GM23248 (cell line): Measurements from ENCODE around the gene PDK1. TPM values are rescaled to one million over a fixed set of nuclear protein-coding genes. Genes with fewer than 3 reads are reported as not detected.
A peak's percentile ranks its signal among the peaks of the same experiment; 100 is the strongest.
"Not testable (repeated sequence)": the region's sequence is repeated elsewhere in the genome, so short reads cannot be mapped to it uniquely, and the experiment has no call there.

Experiments
- DNase-seq: peaks from one replicate; pipeline ENCODE4 v3.0.0-alpha.2; 2015
- H2AFZ ChIP-seq: fragments of 200-600 bp; sonication (generic); 2 replicates; pipeline ENCODE4 v1.6.1; 2016; ENCODE audit warnings: antibody characterized with exemption
- H3F3A ChIP-seq: fragments of 200-600 bp; sonication (generic); 2 replicates; pipeline ENCODE4 v1.6.1; 2016; ENCODE audit warnings: mild to moderate bottlenecking, antibody characterized with exemption, mixed run types; ENCODE audit not compliant: insufficient read depth
- H3K27ac ChIP-seq: fragments of 200-600 bp; sonication (generic); 2 replicates; pipeline ENCODE4 v1.5.1; 2016; ENCODE audit warnings: mild to moderate bottlenecking
- H3K27me3 ChIP-seq: fragments of 200-600 bp; sonication (generic); replicated peaks from 2 replicates; pipeline ENCODE4 v1.6.1; 2016; ENCODE audit warnings: mild to moderate bottlenecking; ENCODE audit not compliant: insufficient read depth
- H3K36me3 ChIP-seq: fragments of 200-600 bp; sonication (generic); 2 replicates; pipeline ENCODE4 v1.6.1; 2016; ENCODE audit warnings: low read depth, mild to moderate bottlenecking
- H3K4me1 ChIP-seq: fragments of 200-600 bp; sonication (generic); 2 replicates; pipeline ENCODE4 v1.6.1; 2016; ENCODE audit warnings: mild to moderate bottlenecking; ENCODE audit not compliant: insufficient read depth
- H3K4me2 ChIP-seq: fragments of 200-600 bp; sonication (generic); one replicate; pipeline ENCODE4 v1.6.1; 2016; ENCODE audit warnings: mild to moderate bottlenecking; ENCODE audit not compliant: unreplicated experiment
- H3K4me3 ChIP-seq: fragments of 200-600 bp; sonication (generic); 2 replicates; pipeline ENCODE4 v1.5.1; 2016; ENCODE audit warnings: mild to moderate bottlenecking
- H3K79me2 ChIP-seq: fragments of 200-600 bp; sonication (generic); 2 replicates; pipeline ENCODE4 v1.6.1; 2016; ENCODE audit warnings: mild to moderate bottlenecking; ENCODE audit not compliant: insufficient read depth
- H3K9ac ChIP-seq: fragments of 200-600 bp; sonication (generic); 2 replicates; pipeline ENCODE4 v1.6.1; 2016; ENCODE audit warnings: mild to moderate bottlenecking
- H3K9me2 ChIP-seq: fragments of 200-600 bp; sonication (generic); 2 replicates; pipeline ENCODE4 v1.6.1; 2016; ENCODE audit warnings: mixed run types, mild to moderate bottlenecking, moderate library complexity; ENCODE audit not compliant: insufficient read depth
- H3K9me3 ChIP-seq: fragments of 200-600 bp; sonication (generic); one replicate; pipeline ENCODE4 v1.6.1; 2017; ENCODE audit warnings: low read depth
- H4K20me1 ChIP-seq: fragments of 200-600 bp; sonication (generic); 2 replicates; pipeline ENCODE4 v1.6.0; 2016; ENCODE audit not compliant: insufficient read depth
- EZH2 ChIP-seq: fragments of 200-600 bp; sonication (generic); IDR thresholded peaks from 2 replicates; pipeline ENCODE4 v1.6.1; 2018; ENCODE audit warnings: antibody characterized with exemption, mild to moderate bottlenecking; ENCODE audit not compliant: insufficient read depth, poor library complexity, severe bottlenecking
- EZH2phosphoT487 ChIP-seq: fragments of 200-600 bp; sonication (generic); IDR thresholded peaks from 2 replicates; pipeline ENCODE4 v1.6.1; 2018; ENCODE audit warnings: antibody characterized with exemption, moderate library complexity, mild to moderate bottlenecking, low read depth; ENCODE audit not compliant: insufficient read depth
- WGBS, 2 experiments: methylation state at CpG; one replicate each; pipeline ENCODE4 v1.1.6; 2015 to 2017; ENCODE audit warnings: low lambda C conversion rate in 2 of 2, low coverage in 1 of 2; ENCODE audit errors: missing lambda C conversion rate in 2 of 2; 5-methylcytosine and 5-hydroxymethylcytosine counted together
- in situ Hi-C: fragments of 300-500 bp; cut with MboI; formaldehyde crosslinking; loops from 2 replicates; pipeline ENCODE4 v1.15.0; 2020
- polyA plus RNA-seq: library from polyadenylated mRNA; unstranded; fragments of >200 nt; fragmentation: Nextera tagmentation; extraction: Ambion mirVana; gene quantifications from 2 replicates; pipeline ENCODE4 v1.2.1, GENCODE V29; 2016
- total RNA-seq: library from RNA; depleted of rRNA; stranded (reverse); fragments of >200 nt; shearing (Covaris generic); gene quantifications from 2 replicates; pipeline ENCODE4 v1.2.3, GENCODE V29; 2014

The PDK1 gene
- total and polyA plus RNA-seq, 2 experiments from 2014 or later = 22.7 to 53.9 TPM

GRCh38 chr2:172535119-172535518, 20.8 kb upstream of the PDK1 start:
- no peak overlapping the region for H3K4me2 ChIP-seq
- DNase-seq = no peak
- no peak overlapping the region for H2AFZ ChIP-seq
- no peaks in the 10 kb centered on the region for H3K27me3 ChIP-seq
- TF ChIP-seq EZH2phosphoT487 = no peak
- TF ChIP-seq EZH2 = no peak
- no peak overlapping the region for H3K4me3 ChIP-seq
- H3K9me2 ChIP-seq = no peaks in the 10 kb centered on the region
- H3K27ac ChIP-seq = no peak overlapping the region
- no peaks in the 10 kb centered on the region for H3K9me3 ChIP-seq
- in situ Hi-C loops = no loop called here
- no peaks in the 10 kb centered on the region for H3K79me2 ChIP-seq
- WGBS, 2 experiments = 88 to 89% methylated on average over 3 of the region's 3 CpGs
- peaks cover 3% of the 10 kb centered on the region; the same call in 1 of the 2 replicates for H3K4me1 ChIP-seq
- H4K20me1 ChIP-seq = no peaks in the 10 kb centered on the region
- no peaks in the 10 kb centered on the region for H3F3A ChIP-seq
- H3K9ac ChIP-seq = no peak overlapping the region
- H3K36me3 ChIP-seq = no peaks in the 10 kb centered on the region

- H3K9ac ChIP-seq, H3K27me3 ChIP-seq, H4K20me1 ChIP-seq, in situ Hi-C loops, H3K79me2 ChIP-seq, H3K9me2 ChIP-seq, H3K4me2 ChIP-seq, H3F3A ChIP-seq, H3K36me3 ChIP-seq, DNase-seq, H3K27ac ChIP-seq, H2AFZ ChIP-seq, H3K4me3 ChIP-seq, H3K4me1 ChIP-seq, H3K9me3 ChIP-seq: not testable (repeated sequence)
- WGBS, 2 experiments = 94% methylated on average over 19 of the region's 37 CpGs; no CpG with 5 or more reads in 1 of the 2 experiments
Measured at GRCh38 chr2:172537851-172538250, 18.0 kb upstream of the PDK1 start.

- 73 to 78% methylated on average over 4 of the region's 4 CpGs for WGBS, 2 experiments
- Histone ChIP-seq H3K36me3 (no peaks in the 10 kb centered on the region), H3K27me3 (no peaks in the 10 kb centered on the region), H3K4me3 (no peak overlapping the region), H3K4me1 (peaks cover 9% of the 10 kb centered on the region), H3K79me2 (no peaks in the 10 kb centered on the region), H3K27ac (no peak overlapping the region; the same call in 1 of the 2 replicates), H3K9me2 (no peaks in the 10 kb centered on the region), H3F3A (no peaks in the 10 kb centered on the region), H3K9ac (no peak overlapping the region), H3K9me3 (no peaks in the 10 kb centered on the region), H3K4me2 (no peak overlapping the region), H2AFZ (no peak overlapping the region), H4K20me1 (no peaks in the 10 kb centered on the region)
- TF ChIP-seq EZH2phosphoT487 (no peak), EZH2 (no peak)
- DNase-seq = no peak
- in situ Hi-C loops = no loop called here
Measured at GRCh38 chr2:172539767-172540166, 16.1 kb upstream of the PDK1 start.

GRCh38 chr2:172540421-172540820, 15.5 kb upstream of the PDK1 start:
- H3K4me1 ChIP-seq = peaks cover 9% of the 10 kb centered on the region
- TF ChIP-seq EZH2phosphoT487 (no peak), EZH2 (no peak)
- H4K20me1 ChIP-seq = no peaks in the 10 kb centered on the region
- H3K4me3 ChIP-seq = no peak overlapping the region
- no peak overlapping the region for H3K4me2 ChIP-seq
- H3K9me3 ChIP-seq = no peaks in the 10 kb centered on the region
- H3K36me3 ChIP-seq = no peaks in the 10 kb centered on the region
- H3K9me2 ChIP-seq = no peaks in the 10 kb centered on the region
- no peaks in the 10 kb centered on the region for H3K79me2 ChIP-seq
- no peak overlapping the region for H3K9ac ChIP-seq
- no peaks in the 10 kb centered on the region for H3F3A ChIP-seq
- H2AFZ ChIP-seq = no peak overlapping the region
- in situ Hi-C loops = no loop called here
- no peaks in the 10 kb centered on the region for H3K27me3 ChIP-seq
- DNase-seq = peak; percentile 45
- H3K27ac ChIP-seq = no peak overlapping the region

GRCh38 chr2:172545408-172546075, 10.3 kb upstream of the PDK1 start:
- Histone ChIP-seq H3K4me2 (no peak overlapping the region), H3K36me3 (no peaks in the 10 kb centered on the region), H3K27me3 (no peaks in the 10 kb centered on the region), H3K79me2 (peaks cover 13% of the 10 kb centered on the region; the same call in 1 of the 2 replicates), H3K27ac (no peak overlapping the region), H3K4me1 (peaks cover 8% of the 10 kb centered on the region), H3F3A (no peaks in the 10 kb centered on the region), H2AFZ (no peak overlapping the region), H3K9ac (no peak overlapping the region), H3K9me3 (no peaks in the 10 kb centered on the region), H4K20me1 (no peaks in the 10 kb centered on the region), H3K4me3 (no peak overlapping the region), H3K9me2 (no peaks in the 10 kb centered on the region)
- WGBS, 2 experiments = 90 to 95% methylated on average over 2 of the region's 2 CpGs
- TF ChIP-seq EZH2phosphoT487 (no peak), EZH2 (no peak)
- in situ Hi-C loops = no loop called here
- peak; percentile 65 for DNase-seq
